H1 (cell line): ENCODE data around the gene ZNF527. TPM values are rescaled to one million over a fixed set of nuclear protein-coding genes. Genes with fewer than 3 reads are reported as not detected.

Experiments
- CTCF ChIA-PET: fragments of 300-600 bp; sonication (Branson Sonifier 250); formaldehyde crosslinking; loops from one replicate; lab custom pipeline; 2021; ENCODE audit not compliant: partially characterized antibody; lab: Charles Lee
- POLR2A ChIA-PET: fragments of 300-600 bp; sonication (Branson Sonifier 250); formaldehyde crosslinking; loops from one replicate; lab custom pipeline; 2021; ENCODE audit warnings: inconsistent platforms; ENCODE audit not compliant: partially characterized antibody; lab: Charles Lee
- DNase-seq, 2 experiments: peaks; one replicate each; pipeline versions ENCODE4 v3.0.0 to v3.0.0-alpha.2; 2010 to 2022; ENCODE audit warnings: low spot score in 2 of 2, low read depth in 1 of 2, mixed read lengths in 1 of 2
- FAIRE-seq: peaks from 2 replicates; lab custom pipeline; 2011; peaks lifted over from hg19 to GRCh38; lab: Jason Lieb, UNC
- H2AFZ ChIP-seq: 2 replicates; pipeline ENCODE4 v1.8.1; 2012; ENCODE audit warnings: low read length, inconsistent platforms
- H2AK5ac ChIP-seq: 2 replicates; pipeline ENCODE4 v1.6.1; 2013; ENCODE audit warnings: low read depth, low read length
- H2BK120ac ChIP-seq: replicated peaks from 2 replicates; pipeline ENCODE3; 2013; ENCODE audit warnings: low read depth, low read length, inconsistent platforms
- H2BK12ac ChIP-seq: 2 replicates; pipeline ENCODE4 v1.6.1; 2013; ENCODE audit warnings: low read depth, low read length
- H2BK15ac ChIP-seq: 2 replicates; pipeline ENCODE4 v1.6.1; 2013; ENCODE audit warnings: low read length
- H2BK20ac ChIP-seq: 2 replicates; pipeline ENCODE4 v1.6.1; 2013; ENCODE audit warnings: low read length
- H2BK5ac ChIP-seq: 2 replicates; pipeline ENCODE4 v1.6.1; 2013; ENCODE audit warnings: low read depth, low read length
- H3K14ac ChIP-seq: 2 replicates; pipeline ENCODE4 v1.6.1; 2013; ENCODE audit warnings: inconsistent platforms; ENCODE audit not compliant: insufficient read length
- H3K18ac ChIP-seq: 2 replicates; pipeline ENCODE4 v1.6.1; 2013; ENCODE audit warnings: low read length; ENCODE audit errors: extremely low read depth
- H3K23ac ChIP-seq: 2 replicates; pipeline ENCODE4 v1.6.1; 2013; ENCODE audit warnings: inconsistent platforms; ENCODE audit not compliant: insufficient read length
- H3K23me2 ChIP-seq: 2 replicates; pipeline ENCODE4 v1.6.1; 2013; ENCODE audit warnings: low read depth, low read length
- H3K27ac ChIP-seq: 2 replicates; pipeline ENCODE4 v1.6.1; 2011; ENCODE audit warnings: low read depth, low read length, inconsistent platforms
- H3K27me3 ChIP-seq, 4 experiments: replicated peaks in 1 of 4; 1 replicate in 1 of 4; 2 replicates in 3 of 4; pipeline versions ENCODE4 v1.6.1 to v1.8.1; 2011 to 2013; ENCODE audit warnings: low read length in 3 of 4, mild to moderate bottlenecking in 3 of 4, inconsistent platforms in 2 of 4, mixed read lengths in 2 of 4, moderate library complexity in 1 of 4; ENCODE audit not compliant: control insufficient read depth in 3 of 4, insufficient read depth in 3 of 4; ENCODE audit errors: extremely low read depth in 1 of 4
- H3K36me3 ChIP-seq, 4 experiments: 2 replicates each; pipeline versions ENCODE4 v1.6.1 to v1.8.1; 2011 to 2013; ENCODE audit warnings: mild to moderate bottlenecking in 4 of 4, low read length in 3 of 4, moderate library complexity in 2 of 4, control low read depth in 1 of 4, inconsistent platforms in 1 of 4; ENCODE audit not compliant: insufficient read depth in 4 of 4, control insufficient read depth in 2 of 4
- H3K4ac ChIP-seq: replicated peaks from 2 replicates; pipeline ENCODE3; 2013; ENCODE audit warnings: low read length, low read depth, mixed read lengths, inconsistent platforms; ENCODE audit not compliant: insufficient read length
- H3K4me1 ChIP-seq, 4 experiments: replicated peaks in 1 of 4; 1 replicate in 1 of 4; 2 replicates in 3 of 4; pipeline versions ENCODE4 v1.6.1 to v1.8.1; 2011 to 2013; ENCODE audit warnings: low read length in 3 of 4, inconsistent platforms in 2 of 4, mixed read lengths in 1 of 4; ENCODE audit not compliant: insufficient read depth in 4 of 4, control insufficient read depth in 3 of 4
- H3K4me2 ChIP-seq, 2 experiments: 2 replicates each; pipeline versions ENCODE4 v1.6.1 to v1.8.1; 2011 to 2013; ENCODE audit warnings: low read depth in 2 of 2, low read length in 2 of 2, control low read depth in 1 of 2, inconsistent platforms in 1 of 2, mild to moderate bottlenecking in 1 of 2; ENCODE audit not compliant: insufficient read depth in 1 of 2
- H3K4me3 ChIP-seq, 4 experiments: fragments of 200-600, 300-600 bp in 1 of 4; sonication (generic), shearing (Covaris generic), sonication (Bioruptor Twin) in 1 of 4; 2 replicates each; pipeline versions ENCODE4 v1.5.1 to v1.8.1; 2011 to 2016; ENCODE audit warnings: low read length in 4 of 4, low read depth in 3 of 4, control low read depth in 2 of 4, inconsistent platforms in 2 of 4, mild to moderate bottlenecking in 2 of 4, mixed read lengths in 1 of 4, moderate library complexity in 1 of 4; ENCODE audit not compliant: insufficient read depth in 2 of 4; ENCODE audit errors: extremely low read depth in 1 of 4
- H3K56ac ChIP-seq: replicated peaks from 2 replicates; pipeline ENCODE3; 2013; ENCODE audit warnings: low read depth, mild to moderate bottlenecking, mixed read lengths, low read length, inconsistent platforms; ENCODE audit not compliant: insufficient read length
- H3K79me1 ChIP-seq: 2 replicates; pipeline ENCODE4 v1.6.1; 2013; ENCODE audit warnings: low read depth, low read length, control low read depth
- H3K79me2 ChIP-seq, 2 experiments: 2 replicates each; pipeline versions ENCODE4 v1.6.1 to v1.8.1; 2012 to 2013; ENCODE audit warnings: low read length in 2 of 2, mild to moderate bottlenecking in 2 of 2, inconsistent platforms in 1 of 2; ENCODE audit not compliant: insufficient read depth in 2 of 2, control insufficient read depth in 1 of 2
- H3K9ac ChIP-seq, 4 experiments: replicated peaks in 1 of 4; 1 replicate in 1 of 4; 2 replicates in 3 of 4; pipeline versions ENCODE4 v1.6.1 to v1.8.1; 2011 to 2013; ENCODE audit warnings: low read depth in 3 of 4, low read length in 3 of 4, control low read depth in 2 of 4, mild to moderate bottlenecking in 2 of 4, moderate library complexity in 2 of 4, inconsistent platforms in 1 of 4; ENCODE audit errors: extremely low read depth in 1 of 4
- H3K9me3 ChIP-seq, 2 experiments: 2 replicates each; pipeline versions ENCODE4 v1.6.1 to v1.8.1; 2012 to 2013; ENCODE audit warnings: mild to moderate bottlenecking in 2 of 2, moderate library complexity in 2 of 2, control low read depth in 1 of 2, inconsistent platforms in 1 of 2, low read depth in 1 of 2, low read length in 1 of 2, mixed read lengths in 1 of 2; ENCODE audit not compliant: insufficient read depth in 2 of 2
- H4K20me1 ChIP-seq, 2 experiments: replicated peaks in 1 of 2; 2 replicates each; pipeline versions ENCODE3 to v1.8.1; 2011 to 2013; ENCODE audit warnings: inconsistent platforms in 2 of 2, low read length in 2 of 2, mild to moderate bottlenecking in 1 of 2; ENCODE audit not compliant: insufficient read depth in 2 of 2, control insufficient read depth in 1 of 2
- H4K5ac ChIP-seq: 2 replicates; pipeline ENCODE4 v1.6.1; 2013; ENCODE audit warnings: low read length, low read depth, mixed read lengths, inconsistent platforms; ENCODE audit not compliant: insufficient read length
- H4K8ac ChIP-seq: 2 replicates; pipeline ENCODE4 v1.8.0; 2013; ENCODE audit warnings: mild to moderate bottlenecking, moderate library complexity, low read length, inconsistent platforms; ENCODE audit not compliant: insufficient read depth; ENCODE audit errors: extremely low read depth
- H4K91ac ChIP-seq: replicated peaks from 2 replicates; pipeline ENCODE3; 2013; ENCODE audit warnings: low read length, mixed read lengths, inconsistent platforms; ENCODE audit not compliant: insufficient read length
- ATF2 ChIP-seq: IDR thresholded peaks from 2 replicates; pipeline ENCODE4 v1.6.1; 2012; ENCODE audit warnings: low read length, inconsistent platforms
- BCL11A ChIP-seq, 2 experiments: IDR thresholded peaks; one replicate each; pipeline ENCODE4 v1.6.1; 2011; ENCODE audit warnings: low read depth in 2 of 2, low read length in 2 of 2, mild to moderate bottlenecking in 2 of 2
- EP300 ChIP-seq, 2 experiments: IDR thresholded peaks; 1 replicate in 1 of 2; 2 replicates in 1 of 2; pipeline ENCODE4 v1.6.1; 2011 to 2012; ENCODE audit warnings: low read depth in 2 of 2, low read length in 2 of 2, mild to moderate bottlenecking in 2 of 2, borderline replicate concordance in 1 of 2, inconsistent platforms in 1 of 2, moderate library complexity in 1 of 2
- GABPA ChIP-seq: IDR thresholded peaks from 2 replicates; pipeline ENCODE4 v1.6.1; 2011; ENCODE audit warnings: mild to moderate bottlenecking, low read length, moderate library complexity, borderline replicate concordance; ENCODE audit not compliant: insufficient read depth
- SP2 ChIP-seq: IDR thresholded peaks from 2 replicates; pipeline ENCODE4 v1.6.1; 2012; ENCODE audit warnings: mild to moderate bottlenecking, low read length, inconsistent platforms
- TBP ChIP-seq: IDR thresholded peaks from 2 replicates; pipeline ENCODE4 v1.6.1; 2011; ENCODE audit warnings: low read depth, low read length, improper control_type of control experiment
- TEAD4 ChIP-seq: IDR thresholded peaks from 2 replicates; pipeline ENCODE4 v1.6.1; 2012; ENCODE audit warnings: low read depth, low read length, inconsistent platforms, mixed read lengths
- WGBS, 2 experiments: shearing (Covaris generic) in 1 of 2; methylation state at CpG; one replicate each; pipeline versions ENCODE4 v1.1.6 to v1.1.7; 2013 to 2015; ENCODE audit warnings: low lambda C conversion rate in 2 of 2, mixed read lengths in 2 of 2, inconsistent platforms in 1 of 2, low coverage in 1 of 2, missing lambda C conversion rate in 1 of 2; ENCODE audit not compliant: insufficient replicate concordance in 2 of 2, insufficient coverage in 1 of 2, insufficient read length in 1 of 2; ENCODE audit errors: extremely low coverage in 1 of 2, missing lambda C conversion rate in 1 of 2; 5-methylcytosine and 5-hydroxymethylcytosine counted together
- polyA plus RNA-seq, 7 experiments: library from polyadenylated mRNA; depleted of rRNA in 3 of 7; stranded (reverse) in 5 of 7; unstranded in 2 of 7; fragments of >200 nt in 5 of 7; fragments of 200-250 nt in 2 of 7; gene quantifications; 1 replicate in 5 of 7; 2 replicates in 1 of 7; 4 replicates in 1 of 7; pipeline versions ENCODE4 v1.2.1 to v1.2.3, GENCODE V29; 2011 to 2013; ENCODE audit warnings: missing spikeins in 2 of 7, mixed read lengths in 2 of 7
- total RNA-seq: library from RNA; stranded (reverse); fragmentation: NEBNext Ultra II Directional; extraction: Animal tissue kit (Norgen Biotek cat#: 25700); gene quantifications from 2 replicates; pipeline ENCODE4 v1.2.1, GENCODE V29; 2021

The ZNF527 gene
- total and polyA plus RNA-seq, 2 of the 8 experiments (the other 6 are each of a cell fraction or from before 2014, with no cell fraction given), result 2.1 to 4.5 TPM

DNA sequence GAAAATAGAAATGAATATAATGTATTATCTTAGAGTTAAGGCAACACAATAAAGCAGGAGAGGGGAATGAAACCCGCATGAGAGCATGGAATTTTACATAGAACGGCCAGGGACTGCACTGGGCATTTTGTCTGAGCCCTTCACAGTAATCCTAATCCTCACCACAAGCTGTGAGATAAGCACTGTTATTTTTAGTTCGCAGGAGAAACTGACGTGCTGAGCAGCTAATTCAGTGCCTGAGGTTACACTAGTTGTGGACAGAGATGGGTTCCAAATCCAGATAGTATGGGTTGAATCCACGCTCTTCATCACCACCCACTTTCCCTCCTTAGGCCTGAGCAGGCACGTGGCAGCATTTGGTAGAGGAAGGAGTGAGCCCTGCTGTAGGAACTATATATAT lies 24.8 kb upstream of the ZNF527 start:
- Histone ChIP-seq H2BK5ac (no peak overlapping the region), H2BK12ac (no peak overlapping the region), H3K9ac (no peak overlapping the region), H3K4me1 (no peaks in the 10 kb centered on the region), H3K18ac (no peak overlapping the region), H3K14ac (no peak overlapping the region), H2BK15ac (no peak overlapping the region), H4K5ac (no peak overlapping the region), H3K23me2 (no peaks in the 10 kb centered on the region), H3K27me3 (no peaks in the 10 kb centered on the region), H2BK20ac (no peak overlapping the region), H2AK5ac (no peak overlapping the region), H3K79me1 (peaks cover 2% of the 10 kb centered on the region), H3K9me3 (no peaks in the 10 kb centered on the region), H3K23ac (no peak overlapping the region), H4K91ac (no peak overlapping the region), H2AFZ (no peak overlapping the region), H3K79me2 (peaks cover 0 to 3% of the 10 kb centered on the region in 2 experiments; a peak in 2 of 4 replicates), H3K4me2 (no peak overlapping the region), H4K20me1 (peaks cover 0 to 4% of the 10 kb centered on the region in 2 experiments), H4K8ac (no peak overlapping the region), H2BK120ac (no peak overlapping the region), H3K4ac (no peak overlapping the region), H3K36me3 (peaks cover 2 to 32% (median 11%) of the 10 kb centered on the region in 4 experiments), H3K27ac (no peak overlapping the region), H3K56ac (no peak overlapping the region), H3K4me3 (no peak overlapping the region)
- CTCF ChIA-PET, result no interaction called here
- FAIRE-seq (no peak), DNase-seq (no peak)
- TF ChIP-seq TEAD4 (no peak), BCL11A (IDR thresholded peaks at IDR 0.05; ENCODE audit: low read depth in 2 of 2, low read length in 2 of 2) (no peak), GABPA (no peak), TBP (no peak), ATF2 (no peak), SP2 (no peak), EP300 (IDR thresholded peaks at IDR 0.05; ENCODE audit: borderline replicate concordance in 1 of 2, low read depth in 2 of 2, low read length in 2 of 2) (no peak)
- POLR2A ChIA-PET, result interaction anchor here (1.0 kb wide), 1 partner anchor 9 kb away, joined by 3 read pairs; no protein-coding TSS in a partner anchor
- 63% methylated on average over 6 of the region's 6 CpGs; no CpG with 5 or more reads in 1 of the 2 experiments for WGBS, 2 experiments
